Left lung (tissue), 10 donors: ENCODE measurements around the gene CCDC167. TPM values are rescaled to one million over a fixed set of nuclear protein-coding genes. Genes with fewer than 3 reads are reported as not detected.

Source experiments
- ATAC-seq: fragments of 200-7000 bp; cut with Tn5 transposase; one replicate; pipeline ENCODE4 v1.9.1; 2020; ENCODE audit warnings: moderate library complexity
- DNase-seq, 4 donors: peaks; one replicate each; pipeline ENCODE4 v3.0.0-alpha.2; 2013 to 2020
- H3K27ac ChIP-seq, 2 donors: fragments of 200-600 bp; sonication (generic) in 1 of 2; one replicate each; pipeline versions ENCODE4 v1.5.0 to v1.8.0; 2020 to 2021
- H3K27me3 ChIP-seq, 2 donors: fragments of 200-600 bp; sonication (generic) in 1 of 2; one replicate each; pipeline versions ENCODE4 v1.5.0 to v1.8.0; 2020 to 2021
- H3K36me3 ChIP-seq, 2 donors: fragments of 200-600 bp; sonication (generic) in 1 of 2; one replicate each; pipeline versions ENCODE4 v1.5.0 to v1.8.0; 2020 to 2021
- H3K4me1 ChIP-seq, 2 donors: fragments of 200-600 bp; one replicate each; pipeline ENCODE4 v1.8.0; 2021
- H3K4me3 ChIP-seq, 2 donors: fragments of 200-600 bp; sonication (generic) in 1 of 2; one replicate each; pipeline versions ENCODE4 v1.5.0 to v1.8.0; 2020 to 2021; ENCODE audit warnings: mild to moderate bottlenecking in 1 of 2
- H3K9me3 ChIP-seq, 2 donors: fragments of 200-600 bp; sonication (generic) in 1 of 2; one replicate each; pipeline versions ENCODE4 v1.5.0 to v1.8.0; 2020 to 2021
- intact Hi-C, 2 donors: fragments of 100-400 bp; cut with DNase I; formaldehyde crosslinking; loops; one replicate each; pipeline versions ENCODE4 v1.11.2 to v1.14.2; 2022
- polyA plus RNA-seq, 6 donors: library from polyadenylated mRNA; unstranded; fragments of 120-200 nt; gene quantifications; one replicate each; pipeline ENCODE4 v1.2.1, GENCODE V29; 2013; ENCODE audit not compliant: insufficient read length in 6 of 6
- total RNA-seq, 2 donors: library from RNA; stranded (reverse); fragmentation: NEBNext Ultra II Directional; extraction: Animal tissue kit (Norgen Biotek cat#: 25700); gene quantifications; one replicate each; pipeline ENCODE4 v1.2.1, GENCODE V29; 2021
- TF ChIP-seq, protein P1 (sequence below), 2 donors: fragments of 200-600 bp; sonication (generic) in 1 of 2; IDR thresholded peaks; one replicate each; pipeline versions ENCODE4 v1.5.0 to v1.8.0; 2021; ENCODE audit warnings: antibody characterized with exemption in 2 of 2
- donor health status: DM: no; HTN: yes; CAD: no.
- donor health status: DM: no; HTN: no; CAD: no.

Gene CCDC167
- total and polyA plus RNA-seq, 8 donors = 18.2 to 25.2 (median 23.7) TPM

DNA sequence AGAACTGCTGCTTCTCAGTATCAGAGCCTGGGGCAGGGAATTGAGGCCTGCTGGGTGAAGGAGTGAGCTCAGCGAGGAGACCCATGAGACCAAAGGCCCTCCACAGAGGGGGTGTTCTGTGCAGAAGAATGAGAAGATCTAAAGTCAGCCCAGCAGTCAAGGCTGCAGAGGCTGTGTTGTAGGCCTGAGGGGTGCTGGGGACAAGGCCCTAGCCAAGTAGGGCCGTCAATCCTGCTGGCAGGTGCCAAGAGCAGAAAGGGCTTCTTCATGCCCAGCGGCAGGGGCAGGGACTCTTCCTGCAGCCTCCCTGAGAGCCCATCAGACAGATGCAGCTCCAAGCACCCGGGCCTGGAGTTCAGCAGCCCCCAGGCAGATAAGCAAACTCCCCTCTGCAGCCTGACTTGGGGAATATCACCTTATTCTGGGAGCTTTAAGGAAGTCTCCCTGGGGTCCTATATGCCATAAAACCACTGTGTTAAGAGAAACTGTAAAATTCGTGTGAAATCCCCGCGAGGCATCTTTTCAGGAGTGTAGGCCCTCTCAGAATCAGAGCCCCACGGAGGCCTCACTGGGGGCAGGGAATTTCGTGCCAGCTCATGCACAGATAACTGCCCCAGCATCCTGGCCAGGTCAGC is 9.0 kb downstream of the CCDC167 start:
- no peaks in the 10 kb centered on the region for H3K36me3 ChIP-seq
- H3K27me3 ChIP-seq = no peaks in the 10 kb centered on the region
- TF ChIP-seq, protein P1, sequence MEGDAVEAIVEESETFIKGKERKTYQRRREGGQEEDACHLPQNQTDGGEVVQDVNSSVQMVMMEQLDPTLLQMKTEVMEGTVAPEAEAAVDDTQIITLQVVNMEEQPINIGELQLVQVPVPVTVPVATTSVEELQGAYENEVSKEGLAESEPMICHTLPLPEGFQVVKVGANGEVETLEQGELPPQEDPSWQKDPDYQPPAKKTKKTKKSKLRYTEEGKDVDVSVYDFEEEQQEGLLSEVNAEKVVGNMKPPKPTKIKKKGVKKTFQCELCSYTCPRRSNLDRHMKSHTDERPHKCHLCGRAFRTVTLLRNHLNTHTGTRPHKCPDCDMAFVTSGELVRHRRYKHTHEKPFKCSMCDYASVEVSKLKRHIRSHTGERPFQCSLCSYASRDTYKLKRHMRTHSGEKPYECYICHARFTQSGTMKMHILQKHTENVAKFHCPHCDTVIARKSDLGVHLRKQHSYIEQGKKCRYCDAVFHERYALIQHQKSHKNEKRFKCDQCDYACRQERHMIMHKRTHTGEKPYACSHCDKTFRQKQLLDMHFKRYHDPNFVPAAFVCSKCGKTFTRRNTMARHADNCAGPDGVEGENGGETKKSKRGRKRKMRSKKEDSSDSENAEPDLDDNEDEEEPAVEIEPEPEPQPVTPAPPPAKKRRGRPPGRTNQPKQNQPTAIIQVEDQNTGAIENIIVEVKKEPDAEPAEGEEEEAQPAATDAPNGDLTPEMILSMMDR (IDR thresholded peaks at IDR 0.05) = no peak
- DNase-seq (peak in 1 of 4 donors; percentile 24), ATAC-seq (no peak)
- no peak overlapping the region for H3K4me3 ChIP-seq
- H3K9me3 ChIP-seq = no peaks in the 10 kb centered on the region
- intact Hi-C loops = no loop called here
- H3K27ac ChIP-seq = no peak overlapping the region
- peaks cover 0 to 4% of the 10 kb centered on the region in 2 donors for H3K4me1 ChIP-seq

DNA sequence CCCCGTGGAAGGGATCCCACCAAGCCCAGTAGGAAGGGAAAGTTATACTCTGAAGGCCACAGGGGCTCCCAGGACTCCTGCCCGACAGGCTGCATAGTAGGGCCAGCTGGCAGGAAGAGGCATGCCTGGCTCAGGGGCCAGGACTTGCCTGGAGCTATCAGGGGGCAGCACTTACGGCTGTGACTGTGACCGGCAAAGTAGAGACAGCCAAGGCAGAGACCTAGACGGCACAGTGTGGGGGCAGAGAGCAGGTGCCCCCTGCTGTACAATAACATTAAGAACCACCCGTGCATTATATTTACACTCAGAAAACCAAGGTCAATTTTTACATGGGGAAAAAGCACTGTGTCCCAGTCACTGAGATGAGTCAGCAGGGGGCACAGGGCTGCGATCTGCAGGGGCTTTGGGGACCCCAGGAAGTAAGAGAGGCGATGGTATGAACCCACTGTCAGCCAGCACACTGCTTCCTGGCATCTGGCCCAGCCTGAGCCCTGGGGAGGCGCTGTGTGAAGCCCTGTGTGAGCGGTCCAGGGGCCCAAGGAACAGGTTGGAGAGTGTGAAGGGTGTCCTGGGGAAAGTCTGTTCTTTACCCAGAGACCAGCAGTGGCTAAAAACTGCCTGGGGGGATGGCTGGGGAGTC is 9.9 kb downstream of the CCDC167 start:
- no peaks in the 10 kb centered on the region for H3K27me3 ChIP-seq

DNA sequence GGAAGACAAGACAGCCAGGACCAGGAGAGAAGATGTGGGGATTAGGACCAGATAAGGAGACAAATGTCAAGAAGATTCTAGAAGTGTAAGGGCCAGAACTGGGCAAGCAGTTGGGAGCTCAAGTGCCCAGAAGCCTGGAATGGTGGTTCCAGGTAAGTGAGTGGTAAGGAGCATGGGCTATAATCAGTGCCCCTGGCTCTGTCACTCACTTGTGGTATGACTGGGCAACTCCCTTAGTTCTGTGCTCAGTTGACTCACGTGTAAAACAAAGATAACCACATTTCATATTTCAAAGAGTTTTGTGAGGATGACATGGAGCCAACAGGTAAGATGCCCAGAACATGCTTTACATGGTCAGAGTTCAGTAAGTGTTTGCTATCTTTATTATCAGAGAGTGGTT is 11.2 kb downstream of the CCDC167 start:
- Histone ChIP-seq H3K36me3 (peaks cover 0 to 7% of the 10 kb centered on the region in 2 donors), H3K27ac (no peak overlapping the region), H3K4me3 (no peak overlapping the region), H3K27me3 (no peaks in the 10 kb centered on the region), H3K4me1 (peaks cover 0 to 4% of the 10 kb centered on the region in 2 donors), H3K9me3 (no peaks in the 10 kb centered on the region)
- intact Hi-C loops = no loop called here
- no peak for ATAC-seq
- TF ChIP-seq, protein P1 (IDR thresholded peaks at IDR 0.05) = no peak
- DNase-seq = no peak

More for the DNA sequence above, 9.9 kb downstream of the CCDC167 start:
- H3K9me3 ChIP-seq = no peaks in the 10 kb centered on the region
- H3K4me3 ChIP-seq = no peak overlapping the region
- ATAC-seq (no peak), DNase-seq (peak in 1 of 4 donors; percentile 9)
- no peak overlapping the region for H3K27ac ChIP-seq
- H3K4me1 ChIP-seq = peaks cover 0 to 4% of the 10 kb centered on the region in 2 donors
- intact Hi-C loops = no loop called here
- TF ChIP-seq, protein P1 (IDR thresholded peaks at IDR 0.05) = no peak
- H3K36me3 ChIP-seq = no peaks in the 10 kb centered on the region

DNA sequence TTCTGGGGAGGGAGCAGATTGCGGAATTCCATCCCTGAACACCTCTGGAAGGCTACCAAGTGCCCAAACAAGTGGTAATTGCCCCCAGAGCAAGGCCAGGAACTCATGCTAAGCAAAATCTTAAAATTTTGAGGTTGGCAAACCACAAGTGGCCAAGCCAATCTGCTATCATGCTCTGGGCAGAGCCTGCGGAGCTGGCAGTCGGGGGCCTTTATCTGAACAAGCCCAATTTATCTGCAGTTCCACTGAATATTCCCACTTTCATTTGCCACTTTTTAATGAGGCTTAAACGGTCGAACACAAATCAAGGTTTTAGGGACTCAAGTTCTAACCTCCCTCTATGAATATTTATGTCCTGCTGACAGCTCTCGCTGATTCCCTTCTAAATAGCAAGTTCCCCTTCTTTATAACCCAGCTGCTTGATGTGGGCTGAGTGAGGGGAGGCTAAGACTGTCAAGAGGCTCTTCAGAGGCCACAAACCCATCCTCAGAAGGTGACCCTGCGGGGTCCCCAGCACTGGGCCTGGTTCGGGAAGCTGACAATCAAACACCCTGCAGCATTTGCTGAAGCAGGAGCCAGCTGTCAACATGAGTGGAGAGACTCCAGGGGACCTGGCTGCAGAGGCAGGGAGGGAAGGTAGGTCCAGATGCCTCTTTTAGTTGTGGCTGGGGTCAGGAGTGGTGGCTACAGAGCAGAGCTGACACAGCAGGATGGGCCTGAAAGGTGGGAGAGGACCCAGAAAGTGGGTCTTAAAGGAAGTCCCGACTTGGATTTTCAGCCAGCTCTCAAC is 11.9 kb downstream of the CCDC167 start:
- DNase-seq (no peak), ATAC-seq (no peak)
- H3K4me1 ChIP-seq = peaks cover 0 to 4% of the 10 kb centered on the region in 2 donors
- H3K36me3 ChIP-seq = peaks cover 0 to 14% of the 10 kb centered on the region in 2 donors
- H3K4me3 ChIP-seq = no peak overlapping the region
- H3K27me3 ChIP-seq = no peaks in the 10 kb centered on the region
- intact Hi-C loops = no loop called here
- H3K9me3 ChIP-seq = no peaks in the 10 kb centered on the region
- no peak overlapping the region for H3K27ac ChIP-seq
- TF ChIP-seq, protein P1 (IDR thresholded peaks at IDR 0.05) = no peak
